ENCODE measurements around the gene USP40.
A peak's percentile ranks its signal among the peaks of the same experiment; 100 is the strongest.

USP40 gene

DNA sequence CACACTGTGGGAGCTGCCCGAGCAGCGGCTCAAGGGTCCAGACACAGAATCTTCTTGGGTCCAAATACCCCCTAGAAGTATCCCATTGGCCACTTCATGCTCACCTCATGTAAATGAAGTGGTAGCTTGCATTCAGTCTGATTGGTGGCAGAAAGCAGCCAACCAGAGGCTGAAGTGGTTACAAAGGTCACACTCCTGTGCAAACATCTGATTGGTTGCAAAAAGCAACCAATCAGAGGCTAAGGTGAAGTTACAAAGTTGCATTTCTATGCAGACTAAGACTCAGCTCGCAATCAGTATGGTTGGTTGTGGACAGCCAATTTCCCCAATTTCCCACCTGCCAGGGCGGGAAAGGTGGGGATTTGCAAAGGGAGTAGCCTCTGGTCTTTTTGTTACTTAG lies 118.0 kb downstream of the USP40 start:
- no peak for TF ChIP-seq CTCF (IDR thresholded peaks at IDR 0.05; ENCODE audit: insufficient read depth, low read length, poor library complexity, severe bottlenecking)
- Histone ChIP-seq H3K27me3 (replicated peaks; ENCODE audit: control insufficient read depth, insufficient read depth, low read length) (no peaks in the 10 kb centered on the region), H3K36me3 (ENCODE audit: control insufficient read depth, insufficient read depth, low read length) (peaks cover 71% of the 10 kb centered on the region)

DNA sequence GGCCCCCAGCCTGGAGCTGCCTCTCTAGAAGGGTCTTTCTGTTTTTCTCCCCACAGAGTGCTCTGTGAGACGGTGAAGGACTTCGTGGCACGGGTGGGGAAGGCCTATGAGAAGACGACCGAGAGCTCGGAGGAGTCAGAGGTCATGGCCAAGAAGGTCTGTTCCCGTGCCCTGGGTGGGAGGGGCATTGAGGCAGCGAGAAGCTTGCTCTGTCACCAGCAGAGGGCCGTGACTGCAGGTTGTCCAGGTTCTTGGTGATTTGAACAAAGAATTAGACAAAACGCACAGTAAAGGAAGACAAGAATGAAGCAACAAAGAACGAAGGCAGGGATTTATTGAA lies 118.4 kb downstream of the USP40 start:
- DNase-seq (ENCODE audit: extremely low read depth, insufficient read length), result no peak
- TF ChIP-seq CTCF (IDR thresholded peaks at IDR 0.05; ENCODE audit: insufficient read depth, low read length, poor library complexity, severe bottlenecking), result peak; percentile 7

More for the DNA sequence above, 118.0 kb downstream of the USP40 start:
- no peak for DNase-seq (ENCODE audit: extremely low read depth, insufficient read length)
- no peak overlapping the region for H3K4me3 ChIP-seq (replicated peaks; ENCODE audit: low read depth, low read length)

DNA sequence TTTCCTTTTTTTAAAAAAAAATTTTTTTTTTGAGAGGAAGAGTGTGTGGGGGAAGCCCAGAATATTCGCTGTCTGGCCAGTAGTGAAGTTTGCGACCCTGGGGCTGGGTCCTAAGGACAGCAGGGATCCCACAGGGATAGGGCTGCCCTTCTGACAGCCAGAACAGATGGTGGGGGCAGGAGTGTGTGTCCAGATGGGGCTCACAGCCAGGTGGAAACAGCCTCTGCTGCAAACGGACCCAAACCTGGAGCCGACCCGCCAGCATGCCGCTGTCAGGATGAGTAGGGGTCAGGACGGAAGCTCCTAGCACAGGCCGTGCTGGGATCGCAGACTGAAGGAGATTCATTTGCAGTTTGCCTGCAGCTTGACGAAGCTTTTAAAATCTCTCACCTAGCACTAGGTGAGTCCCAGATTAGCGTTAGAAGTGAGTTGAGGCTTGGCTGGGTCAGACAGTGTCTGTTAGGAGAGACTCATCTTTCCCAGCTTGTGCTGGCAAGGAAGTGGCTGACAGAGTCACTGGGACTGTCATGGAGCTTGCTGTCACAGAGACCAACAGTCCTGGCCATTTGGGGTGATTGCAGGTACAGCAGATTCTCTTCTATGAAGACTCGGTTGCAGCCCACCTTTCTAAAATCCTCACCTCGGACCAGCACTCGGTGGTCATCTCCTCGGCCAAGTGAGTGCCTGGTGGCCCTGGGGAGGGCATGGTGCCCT lies 118.9 kb downstream of the USP40 start:
- DNase-seq (ENCODE audit: extremely low read depth, insufficient read length), result no peak
- H3K27me3 ChIP-seq (replicated peaks; ENCODE audit: control insufficient read depth, insufficient read depth, low read length), result no peaks in the 10 kb centered on the region
- H3K4me3 ChIP-seq (replicated peaks; ENCODE audit: low read depth, low read length), result no peak overlapping the region
- H3K36me3 ChIP-seq (ENCODE audit: control insufficient read depth, insufficient read depth, low read length), result peaks cover 66% of the 10 kb centered on the region
- TF ChIP-seq CTCF (IDR thresholded peaks at IDR 0.05; ENCODE audit: insufficient read depth, low read length, poor library complexity, severe bottlenecking), result no peak

More for the DNA sequence above, 118.4 kb downstream of the USP40 start:
- Histone ChIP-seq H3K27me3 (replicated peaks; ENCODE audit: control insufficient read depth, insufficient read depth, low read length) (no peaks in the 10 kb centered on the region), H3K36me3 (ENCODE audit: control insufficient read depth, insufficient read depth, low read length) (peaks cover 68% of the 10 kb centered on the region), H3K4me3 (replicated peaks; ENCODE audit: low read depth, low read length) (no peak overlapping the region)

- TF ChIP-seq CTCF (IDR thresholded peaks at IDR 0.05; ENCODE audit: insufficient read depth, low read length, poor library complexity, severe bottlenecking), result no peak
- no peak for DNase-seq (ENCODE audit: extremely low read depth, insufficient read length)
- Histone ChIP-seq H3K27me3 (replicated peaks; ENCODE audit: control insufficient read depth, insufficient read depth, low read length) (no peaks in the 10 kb centered on the region), H3K4me3 (replicated peaks; ENCODE audit: low read depth, low read length) (no peak overlapping the region), H3K36me3 (ENCODE audit: control insufficient read depth, insufficient read depth, low read length) (peaks cover 63% of the 10 kb centered on the region)
Measured at GRCh38 chr2:233446606-233447305, 119.8 kb downstream of the USP40 start.

DNA sequence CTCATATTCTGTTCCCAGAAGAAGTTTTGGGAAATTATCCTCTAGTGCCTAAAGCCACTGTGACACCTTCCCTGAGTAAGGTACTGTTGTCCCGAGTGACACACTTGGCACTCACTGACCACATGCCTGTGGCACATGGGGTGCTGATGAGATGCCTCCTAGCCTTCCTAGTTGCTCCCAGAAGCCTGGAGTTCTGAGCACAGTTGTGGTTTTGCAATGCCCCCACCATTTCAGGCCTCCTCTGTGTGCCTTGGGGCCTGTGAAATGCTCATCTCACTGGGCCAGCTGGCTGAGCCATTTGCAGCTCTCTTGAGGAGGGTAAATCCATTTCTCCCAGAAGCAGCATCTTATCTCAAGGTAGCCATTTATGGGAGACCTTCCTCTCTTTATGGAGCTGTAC lies 120.5 kb downstream of the USP40 start:
- Histone ChIP-seq H3K36me3 (ENCODE audit: control insufficient read depth, insufficient read depth, low read length) (peaks cover 65% of the 10 kb centered on the region), H3K27me3 (replicated peaks; ENCODE audit: control insufficient read depth, insufficient read depth, low read length) (no peaks in the 10 kb centered on the region), H3K4me3 (replicated peaks; ENCODE audit: low read depth, low read length) (no peak overlapping the region)
- no peak for DNase-seq (ENCODE audit: extremely low read depth, insufficient read length)
- no peak for TF ChIP-seq CTCF (IDR thresholded peaks at IDR 0.05; ENCODE audit: insufficient read depth, low read length, poor library complexity, severe bottlenecking)
